Breast epithelium (tissue), 4 donors: ENCODE data around the gene KLF15. TPM values are rescaled to one million over a fixed set of nuclear protein-coding genes. Genes with fewer than 3 reads are reported as not detected.
"Not testable (repeated sequence)": the region's sequence is repeated elsewhere in the genome, so short reads cannot be mapped to it uniquely, and the experiment has no call there.

Experiments used
- DNase-seq, 2 donors: peaks; one replicate each; pipeline ENCODE4 v3.0.0-alpha.2; 2019; ENCODE audit warnings: low spot score in 2 of 2
- H3K27ac ChIP-seq, 2 donors: fragments of 200-600 bp; sonication (generic) in 1 of 2; one replicate each; pipeline ENCODE4 v1.5.1; 2016 to 2019; ENCODE audit warnings: mild to moderate bottlenecking in 1 of 2
- H3K27me3 ChIP-seq, 2 donors: fragments of 200-600 bp; sonication (generic) in 1 of 2; one replicate each; pipeline versions ENCODE4 v1.5.1 to v1.6.0; 2017 to 2019; ENCODE audit warnings: control low read depth in 1 of 2, mild to moderate bottlenecking in 1 of 2
- H3K36me3 ChIP-seq: fragments of 200-600 bp; one replicate; pipeline ENCODE4 v1.5.1; 2019
- H3K4me1 ChIP-seq, 2 donors: fragments of 200-600 bp; sonication (generic); one replicate each; pipeline ENCODE4 v1.5.1; 2016 to 2019; ENCODE audit warnings: control low read depth in 1 of 2
- H3K4me3 ChIP-seq, 3 donors: fragments of 200-600 bp; sonication (generic); 1 replicate in 2 of 3; 2 replicates in 1 of 3; pipeline ENCODE4 v1.5.1; 2016 to 2019; ENCODE audit warnings: mild to moderate bottlenecking in 3 of 3, moderate library complexity in 2 of 3
- H3K9me3 ChIP-seq, 2 donors: fragments of 200-600 bp; sonication (generic) in 1 of 2; one replicate each; pipeline ENCODE4 v1.5.1; 2016 to 2019; ENCODE audit warnings: control low read depth in 1 of 2
- CTCF ChIP-seq, 3 donors: fragments of 450-650 bp; IDR thresholded peaks; one replicate each; pipeline ENCODE4 v1.5.1; 2016 to 2017; ENCODE audit warnings: antibody characterized with exemption in 3 of 3, mild to moderate bottlenecking in 3 of 3, moderate library complexity in 3 of 3
- POLR2A ChIP-seq: fragments of 450-650 bp; IDR thresholded peaks from one replicate; pipeline ENCODE4 v1.6.1; 2016; ENCODE audit warnings: antibody characterized with exemption, mild to moderate bottlenecking, moderate library complexity
- POLR2AphosphoS5 ChIP-seq, 3 donors: sonication (generic); formaldehyde crosslinking; IDR thresholded peaks; one replicate each; pipeline ENCODE4 v1.6.1; 2017; ENCODE audit warnings: antibody characterized with exemption in 3 of 3
- intact Hi-C: fragments of 100-400 bp; cut with DNase I; formaldehyde crosslinking; loops from one replicate; pipeline ENCODE4 v1.15.1; 2023; ENCODE audit warnings: low total_unique reads
- total RNA-seq, 3 donors: library from RNA; depleted of rRNA; stranded (reverse); fragments of >200 nt; gene quantifications; one replicate each; pipeline ENCODE4 v1.1.0, GENCODE V29; 2016

KLF15 gene
- total RNA-seq, 3 donors from 2014 or later: 36.3 to 129 (median 44.2) TPM

- TF ChIP-seq POLR2A: no peak
- TF ChIP-seq CTCF (IDR thresholded peaks at IDR 0.05): no peak
- no peak for TF ChIP-seq POLR2AphosphoS5 (IDR thresholded peaks at IDR 0.05)
- intact Hi-C loops: no loop called here
- Histone ChIP-seq H3K9me3 (no peaks in the 10 kb centered on the region), H3K27me3 (no peaks in the 10 kb centered on the region), H3K27ac (no peak overlapping the region), H3K36me3 (no peaks in the 10 kb centered on the region), H3K4me1 (no peaks in the 10 kb centered on the region), H3K4me3 (no peak overlapping the region)
- no peak for DNase-seq
Measured at GRCh38 chr3:126340081-126340511, 17.1 kb downstream of the KLF15 start.

GRCh38 chr3:126339466-126339865 lies 17.7 kb downstream of the KLF15 start:
- H3K4me3 ChIP-seq: no peak overlapping the region
- no peaks in the 10 kb centered on the region for H3K4me1 ChIP-seq
- DNase-seq: no peak
- intact Hi-C loops: no loop called here
- H3K27me3 ChIP-seq: no peaks in the 10 kb centered on the region
- no peak overlapping the region for H3K27ac ChIP-seq
- H3K36me3 ChIP-seq: no peaks in the 10 kb centered on the region
- TF ChIP-seq CTCF (IDR thresholded peaks at IDR 0.05): no peak
- TF ChIP-seq POLR2AphosphoS5 (IDR thresholded peaks at IDR 0.05): no peak
- no peak for TF ChIP-seq POLR2A
- H3K9me3 ChIP-seq: no peaks in the 10 kb centered on the region

- H3K4me1 ChIP-seq: no peaks in the 10 kb centered on the region
- no peaks in the 10 kb centered on the region for H3K36me3 ChIP-seq
- intact Hi-C loops: no loop called here
- H3K4me3 ChIP-seq: no peak overlapping the region
- TF ChIP-seq POLR2A: no peak
- no peak for TF ChIP-seq CTCF (IDR thresholded peaks at IDR 0.05)
- TF ChIP-seq POLR2AphosphoS5 (IDR thresholded peaks at IDR 0.05): no peak
- H3K9me3 ChIP-seq: no peaks in the 10 kb centered on the region
- H3K27me3 ChIP-seq: no peaks in the 10 kb centered on the region
- DNase-seq: no peak
- H3K27ac ChIP-seq: no peak overlapping the region
Measured at GRCh38 chr3:126338790-126339288, 18.4 kb downstream of the KLF15 start.

GRCh38 chr3:126337980-126338651 lies 19.1 kb downstream of the KLF15 start:
- no peak for TF ChIP-seq POLR2A
- TF ChIP-seq CTCF (IDR thresholded peaks at IDR 0.05): no peak
- no peak for TF ChIP-seq POLR2AphosphoS5 (IDR thresholded peaks at IDR 0.05)
- no peak overlapping the region for H3K27ac ChIP-seq
- no peaks in the 10 kb centered on the region for H3K36me3 ChIP-seq
- H3K4me3 ChIP-seq: no peak overlapping the region
- H3K9me3 ChIP-seq: no peaks in the 10 kb centered on the region
- DNase-seq: peak in 1 of 2 donors; percentile 39
- H3K4me1 ChIP-seq: no peaks in the 10 kb centered on the region
- no peaks in the 10 kb centered on the region for H3K27me3 ChIP-seq
- intact Hi-C loops: no loop called here

- intact Hi-C loops, H3K4me1 ChIP-seq, DNase-seq, H3K27me3 ChIP-seq, H3K27ac ChIP-seq, H3K4me3 ChIP-seq, H3K36me3 ChIP-seq: not testable (repeated sequence)
- H3K9me3 ChIP-seq: peaks cover 6 to 22% of the 10 kb centered on the region in 2 donors
Measured at GRCh38 chr3:126331812-126332336, 25.3 kb downstream of the KLF15 start.
